Adrenal gland (tissue), 12 donors: ENCODE data around the gene STXBP2. TPM values are rescaled to one million over a fixed set of nuclear protein-coding genes. Genes with fewer than 3 reads are reported as not detected.
A peak's percentile ranks its signal among the peaks of the same experiment; 100 is the strongest.

ENCODE experiments used
- DNase-seq, 7 donors: peaks; one replicate each; pipeline ENCODE4 v3.0.0-alpha.2; 2019 to 2020
- H3K27ac ChIP-seq, 5 donors: fragments of 200-600 bp; sonication (generic) in 4 of 5; 1 replicate in 3 of 5; 2 replicates in 2 of 5; pipeline versions ENCODE4 v1.5.1 to v1.8.0; 2016 to 2020; ENCODE audit warnings: mild to moderate bottlenecking in 1 of 5
- H3K27me3 ChIP-seq: fragments of 200-600 bp; 2 replicates; pipeline ENCODE4 v1.8.0; 2021
- H3K36me3 ChIP-seq, 2 donors: fragments of 200-600 bp; replicated peaks in 1 of 2; 1 replicate in 1 of 2; 2 replicates in 1 of 2; pipeline versions ENCODE4 v1.5.1 to v1.8.0; 2018 to 2022
- H3K4me1 ChIP-seq, 2 donors: fragments of 200-600 bp; replicated peaks in 1 of 2; 1 replicate in 1 of 2; 2 replicates in 1 of 2; pipeline versions ENCODE4 v1.5.1 to v1.8.0; 2018 to 2021
- H3K4me3 ChIP-seq, 4 donors: fragments of 200-600 bp; sonication (generic) in 3 of 4; one replicate each; pipeline ENCODE4 v1.5.1; 2016 to 2018
- H3K9me3 ChIP-seq, 3 donors: fragments of 200-600 bp; sonication (generic) in 1 of 3; replicated peaks in 1 of 3; 1 replicate in 2 of 3; 2 replicates in 1 of 3; pipeline versions ENCODE4 v1.5.1 to v1.8.0; 2016 to 2021
- CTCF ChIP-seq, 6 experiments: fragments of 450-650 bp in 4 of 6; fragments of 200-600 bp in 2 of 6; sonication (generic) in 1 of 6; IDR thresholded peaks; 1 replicate in 5 of 6; 2 replicates in 1 of 6; pipeline versions ENCODE4 v1.5.1 to v1.8.0; 2016 to 2021; ENCODE audit warnings: antibody characterized with exemption in 6 of 6, mild to moderate bottlenecking in 2 of 6, moderate library complexity in 1 of 6
- POLR2A ChIP-seq, 2 donors: fragments of 450-650 bp; IDR thresholded peaks; one replicate each; pipeline ENCODE4 v1.6.1; 2017; ENCODE audit warnings: antibody characterized with exemption in 2 of 2, mild to moderate bottlenecking in 2 of 2, moderate library complexity in 1 of 2
- WGBS, 4 donors: extraction: QIAGEN DNeasy Blood & Tissue Kit in 2 of 4; methylation state at CpG; one replicate each; pipeline versions ENCODE4 v1.1.5 to v1.1.7; 2013 to 2017; 5-methylcytosine and 5-hydroxymethylcytosine counted together
- intact Hi-C, 2 donors: fragments of 100-400 bp; cut with DNase I; formaldehyde crosslinking; loops; one replicate each; pipeline versions ENCODE4 v1.14.1 to v1.15.0; 2022 to 2023
- polyA plus RNA-seq, 3 donors: library from polyadenylated mRNA; stranded (reverse); fragments of 200-250 nt in 2 of 3; fragments of 350-450 nt in 1 of 3; fragmentation: Illumina TruSeq in 1 of 3; extraction: RNeasy Lipid Tissue Mini Kit (QIAGEN cat#74804) in 1 of 3; gene quantifications; one replicate each; pipeline ENCODE4 v1.2.3, GENCODE V29; 2013 to 2014
- total RNA-seq, 9 donors: library from RNA; depleted of rRNA in 4 of 9; stranded (reverse); fragments of >200 nt in 4 of 9; fragments of 120-200 nt in 1 of 9; fragmentation: NEBNext Ultra II Directional in 1 of 9; extraction: Animal tissue kit (Norgen Biotek cat#: 25700) in 1 of 9; gene quantifications; one replicate each; pipeline versions ENCODE4 v1.1.0 to v1.2.4, GENCODE V29; 2013 to 2023
- donor health status: healthy with polysubstance abuse.
- donor health status: Bipolar disorder and iron deficiency.
- donor health status: DM: yes; HTN: yes; CAD: no.
- donor health status: DM: no; HTN: no; CAD: no.
- donor health status: DM: no; HTN: no; CAD: no.
- donor health status: DM: yes; HTN: yes; CAD: no.

Gene STXBP2
- total and polyA plus RNA-seq, 12 donors, result 12.2 to 121 (median 40.3) TPM

DNA sequence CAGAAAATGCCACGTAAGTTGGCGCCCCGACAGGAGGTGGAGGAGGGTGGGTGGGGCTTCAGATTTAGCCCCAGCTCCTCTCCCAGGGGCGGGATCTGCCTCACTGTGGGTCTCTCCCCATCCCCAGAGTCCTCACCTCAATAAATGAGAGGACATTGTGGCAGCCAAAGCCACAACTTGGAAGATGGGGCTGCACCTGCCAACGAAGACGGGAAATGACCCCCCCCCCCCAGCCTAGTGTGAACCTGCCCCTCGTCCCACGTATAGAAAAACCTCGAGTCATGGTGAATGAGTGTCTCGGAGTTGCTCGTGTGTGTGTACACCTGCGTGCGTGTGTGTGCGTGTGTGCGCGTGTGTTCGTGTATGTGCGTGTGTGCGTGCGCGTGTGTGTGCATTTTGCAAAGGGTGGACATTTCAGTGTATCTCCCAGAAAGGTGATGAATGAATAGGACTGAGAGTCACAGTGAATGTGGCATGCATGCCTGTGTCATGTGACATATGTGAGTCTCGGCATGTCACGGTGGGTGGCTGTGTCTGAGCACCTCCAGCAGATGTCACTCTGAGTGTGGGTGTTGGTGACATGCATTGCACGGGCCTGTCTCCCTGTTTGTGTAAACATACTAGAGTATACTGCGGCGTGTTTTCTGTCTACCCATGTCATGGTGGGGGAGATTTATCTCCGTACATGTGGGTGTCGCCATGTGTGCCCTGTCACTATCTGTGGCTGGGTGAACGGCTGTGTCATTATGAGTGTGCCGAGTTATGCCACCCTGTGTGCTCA lies 42.3 kb downstream of the STXBP2 start:
- Histone ChIP-seq H3K9me3 (no peaks in the 10 kb centered on the region), H3K36me3 (peaks cover 0 to 20% of the 10 kb centered on the region in 2 donors), H3K4me1 (peaks cover 3 to 13% of the 10 kb centered on the region in 2 donors), H3K4me3 (no peak overlapping the region), H3K27me3 (no peaks in the 10 kb centered on the region), H3K27ac (no peak overlapping the region)
- WGBS, 4 donors, result 41 to 56% (median 45%) methylated on average over 28 to 30 of the region's 30 CpGs
- DNase-seq, result peak in 2 of 7 donors; percentile 21 to 63
- TF ChIP-seq POLR2A (IDR thresholded peaks at IDR 0.05) (no peak), CTCF (IDR thresholded peaks at IDR 0.05) (peak in 1 of 6 experiments; percentile 9)
- intact Hi-C loops, result loop anchor here (5.0 to 10.0 kb wide), 2 partner anchors 112 to 324 kb away; no protein-coding TSS in a partner anchor

DNA sequence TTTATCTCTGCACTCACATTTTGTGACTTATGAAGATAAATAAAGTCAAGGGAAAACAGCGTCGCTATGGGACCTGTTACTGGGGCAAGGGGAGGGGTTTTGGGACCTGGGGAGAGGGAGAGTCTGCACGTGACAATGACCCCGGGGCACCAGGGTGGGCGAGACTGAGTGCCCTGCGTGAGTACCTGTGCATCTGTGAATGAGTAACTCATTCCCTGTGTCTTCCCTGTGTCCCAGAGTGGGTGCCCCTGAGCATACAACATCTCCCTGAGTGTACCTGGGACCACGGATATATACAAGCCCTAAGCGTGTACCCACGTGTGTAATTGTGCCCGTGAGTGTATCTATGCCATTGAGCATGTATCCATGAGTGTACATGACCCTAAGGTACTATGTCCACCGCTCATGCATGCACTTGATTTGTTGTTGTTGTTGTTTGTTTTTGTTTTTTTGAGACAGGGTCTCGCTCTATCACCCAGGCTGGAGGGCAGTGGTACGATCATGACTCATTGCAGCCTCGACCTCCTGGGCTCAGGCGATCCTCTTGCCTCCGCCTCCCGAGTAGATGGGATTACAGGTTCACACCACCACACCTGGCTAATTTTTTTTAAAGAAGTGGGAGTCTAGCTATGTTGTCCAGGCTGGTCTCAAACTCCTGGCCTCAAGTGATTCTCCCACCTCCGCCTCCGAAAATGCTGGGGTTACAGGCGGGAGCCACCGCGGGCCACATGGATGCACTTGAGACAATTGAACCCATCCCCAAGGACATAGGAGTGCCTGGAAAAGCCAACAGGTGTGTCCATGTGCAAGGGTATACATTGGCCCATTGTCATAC lies 43.1 kb downstream of the STXBP2 start:
- H3K9me3 ChIP-seq, result no peaks in the 10 kb centered on the region
- H3K36me3 ChIP-seq, result peaks cover 0 to 21% of the 10 kb centered on the region in 2 donors
- peak overlapping the region in 1 of 4 donors; percentile 93 for H3K4me3 ChIP-seq
- H3K4me1 ChIP-seq, result peaks cover 3 to 13% of the 10 kb centered on the region in 2 donors
- TF ChIP-seq CTCF (IDR thresholded peaks at IDR 0.05), result no peak
- TF ChIP-seq POLR2A (IDR thresholded peaks at IDR 0.05), result no peak
- DNase-seq, result no peak
- intact Hi-C loops, result loop anchor here (5.0 to 10.0 kb wide), 3 partner anchors 113 to 325 kb away; no protein-coding TSS in a partner anchor
- no peaks in the 10 kb centered on the region for H3K27me3 ChIP-seq
- 41 to 54% (median 45%) methylated on average over 17 to 22 of the region's 22 CpGs for WGBS, 4 donors
- H3K27ac ChIP-seq, result peak overlapping the region in 1 of 5 donors; percentile 90

GRCh38 chr19:7680606-7681339 lies 43.9 kb downstream of the STXBP2 start, which contains the start of gene TRAPPC5:
TSS of gene TRAPPC5 (plus strand) at chr19:7680833. CDS start at chr19:7682254, 1,421 bp downstream.
- intact Hi-C loops, result loop anchor here (10.0 kb wide), 2 partner anchors 114 to 326 kb away; no protein-coding TSS in a partner anchor
- H3K4me3 ChIP-seq, result peak within 1 kb of the TSS; percentile 85 to 98 (median 90)
- H3K27me3 ChIP-seq, result no peaks in the 10 kb centered on the region
- H3K9me3 ChIP-seq, result no peaks in the 10 kb centered on the region
- peak; percentile 79 to 90 (median 82) for DNase-seq
- peaks cover 0 to 21% of the 10 kb centered on the region in 2 donors for H3K36me3 ChIP-seq
- H3K4me1 ChIP-seq, result peaks cover 3 to 13% of the 10 kb centered on the region in 2 donors
- H3K27ac ChIP-seq, result peak within 1 kb of the TSS in 4 of 5 donors; percentile 59 to 90 (median 78)
- 0 to 1% (median 0%) methylated on average over 5 to 79 of the region's 79 CpGs; no CpG with 5 or more reads in 1 of the 4 donors for WGBS, 4 donors
- TF ChIP-seq POLR2A (IDR thresholded peaks at IDR 0.05) (peak; percentile 13 to 27), CTCF (IDR thresholded peaks at IDR 0.05) (peak; percentile 8 to 99 (median 73))
